B cell (primary cell): ENCODE measurements around the gene TSHR. TPM values are rescaled to one million over a fixed set of nuclear protein-coding genes. Genes with fewer than 3 reads are reported as not detected.

ENCODE experiments used
- ATAC-seq: fragments of 200-7000 bp; cut with Tn5 transposase; one replicate; pipeline ENCODE4 v1.10.0; 2021; ENCODE audit warnings: low read depth, mild to moderate bottlenecking, moderate number of reproducible peaks, moderate library complexity
- CTCF ChIA-PET: fragments of 350-600 bp; sonication (Branson Sonifier 250); formaldehyde crosslinking; loops from one replicate; lab custom pipeline; 2021; ENCODE audit warnings: antibody characterized with exemption, inconsistent platforms; lab: Charles Lee
- POLR2A ChIA-PET: fragments of 350-600 bp; sonication (Branson Sonifier 250); formaldehyde crosslinking; loops from one replicate; lab custom pipeline; 2021; ENCODE audit warnings: antibody characterized with exemption; lab: Charles Lee
- DNase-seq: peaks from one replicate; pipeline ENCODE4 v3.0.0; 2013
- H2AFZ ChIP-seq: 2 replicates; pipeline ENCODE4 v1.6.1; 2012; ENCODE audit warnings: mild to moderate bottlenecking, low read depth, low read length; ENCODE audit not compliant: insufficient read depth, poor library complexity, severe bottlenecking
- H3K27ac ChIP-seq, 2 donors: 1 replicate in 1 of 2; 2 replicates in 1 of 2; pipeline ENCODE4 v1.5.1; 2012 to 2013; ENCODE audit warnings: low read length in 2 of 2, mild to moderate bottlenecking in 2 of 2, moderate library complexity in 1 of 2
- H3K27me3 ChIP-seq, 4 experiments: fragments of 200-600 bp in 1 of 4; sonication (generic) in 1 of 4; replicated peaks in 1 of 4; 1 replicate in 2 of 4; 2 replicates in 2 of 4; pipeline versions ENCODE4 v1.6.1 to v1.7.0; 2013 to 2016; ENCODE audit warnings: low read length in 3 of 4, mild to moderate bottlenecking in 2 of 4, mixed read lengths in 1 of 4, moderate library complexity in 1 of 4; ENCODE audit not compliant: insufficient read depth in 4 of 4, control insufficient read depth in 3 of 4; ENCODE audit errors: control extremely low read depth in 1 of 4
- H3K36me3 ChIP-seq, 2 experiments: replicated peaks in 1 of 2; 1 replicate in 1 of 2; 2 replicates in 1 of 2; pipeline versions ENCODE4 v1.6.1 to v1.7.1; 2013; ENCODE audit warnings: low read length in 1 of 2; ENCODE audit not compliant: insufficient read depth in 2 of 2, control insufficient read depth in 1 of 2; ENCODE audit errors: control extremely low read depth in 1 of 2, extremely low read depth in 1 of 2
- H3K4me1 ChIP-seq, 2 donors: fragments of 200-600 bp in 1 of 2; sonication (generic) in 1 of 2; 1 replicate in 1 of 2; 2 replicates in 1 of 2; pipeline versions ENCODE4 v1.5.1 to v1.6.1; 2013 to 2017; ENCODE audit warnings: low read length in 2 of 2; ENCODE audit not compliant: control insufficient read depth in 2 of 2, insufficient read depth in 2 of 2
- H3K4me2 ChIP-seq: replicated peaks from 2 replicates; pipeline ENCODE3; 2012; ENCODE audit warnings: mild to moderate bottlenecking, low read depth, low read length; ENCODE audit not compliant: poor library complexity, severe bottlenecking
- H3K4me3 ChIP-seq, 5 experiments: fragments of 200-600 bp in 1 of 5; sonication (generic) in 1 of 5; 1 replicate in 3 of 5; 2 replicates in 2 of 5; pipeline versions ENCODE4 v1.5.1 to v1.7.0; 2011 to 2016; ENCODE audit warnings: low read length in 4 of 5, mild to moderate bottlenecking in 4 of 5, low read depth in 2 of 5, control low read depth in 1 of 5, moderate library complexity in 1 of 5; ENCODE audit not compliant: insufficient read depth in 1 of 5; ENCODE audit errors: control extremely low read depth in 1 of 5, extremely low read depth in 1 of 5
- H3K79me2 ChIP-seq: fragments of 200-600 bp; sonication (generic); one replicate; pipeline ENCODE4 v1.6.0; 2016; ENCODE audit warnings: low read length; ENCODE audit not compliant: control insufficient read depth, insufficient read depth
- H3K9ac ChIP-seq: fragments of 200-600 bp; sonication (generic); 2 replicates; pipeline ENCODE4 v1.6.1; 2017; ENCODE audit warnings: mild to moderate bottlenecking, low read length, moderate library complexity
- H3K9me3 ChIP-seq, 3 donors: one replicate each; pipeline versions ENCODE4 v1.6.1 to v1.7.1; 2013; ENCODE audit warnings: low read length in 2 of 3; ENCODE audit not compliant: control insufficient read depth in 2 of 3, insufficient read depth in 1 of 3; ENCODE audit errors: control extremely low read depth in 1 of 3
- H4K20me1 ChIP-seq: 2 replicates; pipeline ENCODE4 v1.6.0; 2012; ENCODE audit warnings: mild to moderate bottlenecking, low read length; ENCODE audit not compliant: insufficient read depth, control insufficient read depth, poor library complexity, severe bottlenecking
- H3K27ac Mint-ChIP-seq: one replicate; pipeline ENCODE4 v1.8.0; 2021; ENCODE audit warnings: mixed read lengths
- H3K27me3 Mint-ChIP-seq: one replicate; pipeline ENCODE4 v1.8.0; 2021; ENCODE audit warnings: mixed read lengths
- H3K4me1 Mint-ChIP-seq: one replicate; pipeline ENCODE4 v1.8.0; 2021; ENCODE audit warnings: mixed read lengths
- H3K4me3 Mint-ChIP-seq: one replicate; pipeline ENCODE4 v1.8.0; 2021; ENCODE audit warnings: mixed read lengths
- H3K9me3 Mint-ChIP-seq: one replicate; pipeline ENCODE4 v1.8.0; 2022; ENCODE audit warnings: mixed read lengths; ENCODE audit not compliant: insufficient read depth
- EZH2 ChIP-seq: IDR thresholded peaks from 2 replicates; pipeline ENCODE4 v1.6.1; 2012; ENCODE audit warnings: borderline replicate concordance, low read depth, mild to moderate bottlenecking, moderate library complexity, low read length; ENCODE audit not compliant: insufficient read depth, poor library complexity, severe bottlenecking
- WGBS: methylation state at CpG from one replicate; pipeline ENCODE4 v1.1.5; 2013; ENCODE audit warnings: missing lambda C conversion rate; ENCODE audit not compliant: insufficient coverage; 5-methylcytosine and 5-hydroxymethylcytosine counted together
- intact Hi-C: fragments of 100-400 bp; cut with micrococcal nuclease; formaldehyde crosslinking; loops from one replicate; pipeline ENCODE4 v1.10.0; 2022
- polyA plus RNA-seq: library from polyadenylated mRNA; depleted of rRNA; stranded (reverse); fragments of >200 nt; gene quantifications from 2 replicates; pipeline ENCODE4 v1.2.3, GENCODE V29; 2012
- total RNA-seq, 2 donors: library from RNA; stranded (reverse); fragments of 120-200 nt in 1 of 2; gene quantifications; 1 replicate in 1 of 2; 2 replicates in 1 of 2; pipeline versions ENCODE4 v1.2.3 to v1.2.4, GENCODE V29; 2013 to 2022
- TF ChIP-seq, protein P1 (sequence below): fragments of 200-600 bp; IDR thresholded peaks from one replicate; pipeline ENCODE4 v1.8.0; 2022; ENCODE audit warnings: antibody characterized with exemption, mild to moderate bottlenecking

Gene TSHR
- total and polyA plus RNA-seq, 2 donors (not counting 1 experiment from before 2014, with no cell fraction given) = 0.15 to 0.37 TPM

DNA sequence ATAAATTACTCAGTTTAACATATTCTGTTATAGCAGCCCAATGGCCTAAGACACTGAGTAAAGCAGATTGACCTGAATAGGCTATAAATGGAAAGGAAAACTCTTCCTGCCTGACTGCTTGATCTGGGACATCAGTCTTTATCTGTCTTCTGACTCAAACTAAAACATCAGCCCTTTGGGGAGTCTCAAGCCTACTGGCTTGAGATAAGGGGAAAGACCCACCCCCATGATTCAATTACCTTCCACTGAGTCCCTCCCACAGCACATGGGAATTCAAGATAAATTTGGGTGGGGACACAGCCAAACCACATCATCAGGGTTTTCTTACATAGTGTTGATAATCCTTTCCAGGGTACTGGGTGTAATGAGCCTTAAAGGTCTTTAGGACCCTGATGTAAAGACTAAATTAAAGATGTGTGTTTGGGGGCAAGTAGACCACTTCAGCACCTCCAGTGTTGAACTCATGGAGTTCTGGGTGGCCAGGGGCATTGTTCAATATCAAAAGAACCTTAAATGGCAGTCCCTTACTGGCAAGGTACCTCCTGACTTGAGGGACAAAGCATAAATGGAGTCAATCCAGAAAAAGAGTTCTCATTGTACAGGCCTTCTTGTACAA is 67.8 kb downstream of the TSHR start:
- H3K9me3 Mint-ChIP-seq = no peaks in the 10 kb centered on the region
- no peaks in the 10 kb centered on the region for H3K79me2 ChIP-seq
- no peak overlapping the region for H3K4me2 ChIP-seq
- CTCF ChIA-PET = no interaction called here
- H3K4me1 ChIP-seq = no peaks in the 10 kb centered on the region
- no peaks in the 10 kb centered on the region for H4K20me1 ChIP-seq
- no peak for TF ChIP-seq EZH2
- TF ChIP-seq, protein P1, sequence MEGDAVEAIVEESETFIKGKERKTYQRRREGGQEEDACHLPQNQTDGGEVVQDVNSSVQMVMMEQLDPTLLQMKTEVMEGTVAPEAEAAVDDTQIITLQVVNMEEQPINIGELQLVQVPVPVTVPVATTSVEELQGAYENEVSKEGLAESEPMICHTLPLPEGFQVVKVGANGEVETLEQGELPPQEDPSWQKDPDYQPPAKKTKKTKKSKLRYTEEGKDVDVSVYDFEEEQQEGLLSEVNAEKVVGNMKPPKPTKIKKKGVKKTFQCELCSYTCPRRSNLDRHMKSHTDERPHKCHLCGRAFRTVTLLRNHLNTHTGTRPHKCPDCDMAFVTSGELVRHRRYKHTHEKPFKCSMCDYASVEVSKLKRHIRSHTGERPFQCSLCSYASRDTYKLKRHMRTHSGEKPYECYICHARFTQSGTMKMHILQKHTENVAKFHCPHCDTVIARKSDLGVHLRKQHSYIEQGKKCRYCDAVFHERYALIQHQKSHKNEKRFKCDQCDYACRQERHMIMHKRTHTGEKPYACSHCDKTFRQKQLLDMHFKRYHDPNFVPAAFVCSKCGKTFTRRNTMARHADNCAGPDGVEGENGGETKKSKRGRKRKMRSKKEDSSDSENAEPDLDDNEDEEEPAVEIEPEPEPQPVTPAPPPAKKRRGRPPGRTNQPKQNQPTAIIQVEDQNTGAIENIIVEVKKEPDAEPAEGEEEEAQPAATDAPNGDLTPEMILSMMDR = no peak
- intact Hi-C loops = no loop called here
- H3K36me3 ChIP-seq = no peaks in the 10 kb centered on the region
- H3K9me3 ChIP-seq = peaks cover 0 to 1% (median 0%) of the 10 kb centered on the region in 3 donors
- POLR2A ChIA-PET = no interaction called here
- H3K27ac Mint-ChIP-seq = no peak overlapping the region
- no peaks in the 10 kb centered on the region for H3K4me1 Mint-ChIP-seq
- DNase-seq = no peak
- H3K9ac ChIP-seq = no peak overlapping the region
- no peak overlapping the region for H3K27ac ChIP-seq
- ATAC-seq = no peak
- peaks cover 0 to 3% (median 1%) of the 10 kb centered on the region in 4 experiments for H3K27me3 ChIP-seq
- no peak overlapping the region for H2AFZ ChIP-seq
- H3K4me3 Mint-ChIP-seq = no peak overlapping the region
- H3K27me3 Mint-ChIP-seq = peaks cover 4% of the 10 kb centered on the region
- H3K4me3 ChIP-seq = no peak overlapping the region

DNA sequence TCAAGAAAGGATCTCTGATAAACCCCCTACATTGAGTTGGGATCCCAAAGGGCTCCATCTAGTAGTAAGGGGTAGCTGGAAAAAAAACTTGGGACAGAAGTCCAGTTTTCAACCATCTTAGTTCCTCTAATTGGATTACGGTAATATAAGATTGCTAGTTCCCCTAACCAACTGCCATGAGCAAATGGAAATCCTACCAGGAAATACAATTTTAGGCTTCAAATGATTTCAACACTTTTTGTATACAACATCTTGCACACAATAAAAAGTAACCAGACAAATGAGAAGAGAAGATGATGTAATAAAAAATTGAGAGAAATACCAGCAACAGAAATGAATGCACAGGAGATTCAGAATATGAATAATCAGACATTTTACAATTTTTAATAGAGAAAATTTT is 73.0 kb downstream of the TSHR start:
- peaks cover 4% of the 10 kb centered on the region for H3K27me3 Mint-ChIP-seq
- H3K27ac Mint-ChIP-seq = no peak overlapping the region
- H3K36me3 ChIP-seq = no peaks in the 10 kb centered on the region
- DNase-seq = no peak
- intact Hi-C loops = no loop called here
- no CpG with 5 or more reads among the region's 1 CpG for WGBS
- H3K27ac ChIP-seq = no peak overlapping the region
- no peaks in the 10 kb centered on the region for H4K20me1 ChIP-seq
- POLR2A ChIA-PET = no interaction called here
- ATAC-seq = no peak
- no peak overlapping the region for H3K4me3 Mint-ChIP-seq
- CTCF ChIA-PET = no interaction called here
- no peak overlapping the region for H3K9ac ChIP-seq
- no peaks in the 10 kb centered on the region for H3K4me1 ChIP-seq
- TF ChIP-seq, protein P1 = no peak
- TF ChIP-seq EZH2 = no peak
- peaks cover 0 to 1% (median 0%) of the 10 kb centered on the region in 3 donors for H3K9me3 ChIP-seq
- H3K4me2 ChIP-seq = no peak overlapping the region
- H3K79me2 ChIP-seq = no peaks in the 10 kb centered on the region
- no peaks in the 10 kb centered on the region for H3K27me3 ChIP-seq
- H3K9me3 Mint-ChIP-seq = no peaks in the 10 kb centered on the region
- H2AFZ ChIP-seq = no peak overlapping the region
- no peaks in the 10 kb centered on the region for H3K4me1 Mint-ChIP-seq
- no peak overlapping the region for H3K4me3 ChIP-seq
